ENCODE results near the gene PTPA. TPM values are rescaled to one million over a fixed set of nuclear protein-coding genes. Genes with fewer than 3 reads are reported as not detected.
A peak's percentile ranks its signal among the peaks of the same experiment; 100 is the strongest.

The PTPA gene
- total RNA-seq, 1 donor from 2014 or later, result 160 TPM

DNA sequence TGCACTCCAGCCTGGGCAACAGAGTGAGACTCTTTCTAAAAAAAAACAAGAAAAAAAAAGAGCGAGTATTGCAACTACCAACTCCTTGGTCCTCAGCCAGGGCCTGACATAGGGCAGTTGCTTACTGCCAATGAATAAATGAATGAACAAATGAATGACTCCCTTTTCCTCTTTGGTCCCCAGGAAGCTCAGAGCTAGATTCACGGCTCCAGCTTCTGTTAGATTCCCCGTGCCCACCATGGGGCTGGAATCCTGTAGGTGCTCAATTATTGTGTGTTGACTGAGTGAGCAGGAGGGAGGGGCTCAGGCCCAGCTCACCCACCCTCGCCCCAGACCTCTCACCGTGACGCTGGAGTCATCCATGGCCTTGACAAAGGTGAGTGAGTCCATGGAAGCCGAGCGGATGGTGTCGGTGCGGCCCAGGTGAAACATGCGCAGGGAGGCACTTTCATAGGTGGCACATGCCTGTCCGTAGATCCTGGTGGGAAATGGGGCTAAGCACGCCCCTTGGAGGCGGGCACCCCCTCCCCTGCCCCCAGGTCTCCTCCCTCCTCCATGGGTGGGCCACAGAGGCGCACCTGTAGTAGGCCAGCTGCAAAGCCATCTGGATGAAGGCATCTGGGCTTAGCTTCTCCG, 13.4 kb upstream of the PTPA start:
- H3K4me1 Mint-ChIP-seq, result peaks cover 4% of the 10 kb centered on the region
- no peak overlapping the region for H3K4me3 Mint-ChIP-seq
- no peak for DNase-seq (ENCODE audit: low spot score in 2 of 2, unreplicated experiment in 2 of 2)
- no peaks in the 10 kb centered on the region for H3K27me3 Mint-ChIP-seq (ENCODE audit: low read depth)
- TF ChIP-seq, protein P1, sequence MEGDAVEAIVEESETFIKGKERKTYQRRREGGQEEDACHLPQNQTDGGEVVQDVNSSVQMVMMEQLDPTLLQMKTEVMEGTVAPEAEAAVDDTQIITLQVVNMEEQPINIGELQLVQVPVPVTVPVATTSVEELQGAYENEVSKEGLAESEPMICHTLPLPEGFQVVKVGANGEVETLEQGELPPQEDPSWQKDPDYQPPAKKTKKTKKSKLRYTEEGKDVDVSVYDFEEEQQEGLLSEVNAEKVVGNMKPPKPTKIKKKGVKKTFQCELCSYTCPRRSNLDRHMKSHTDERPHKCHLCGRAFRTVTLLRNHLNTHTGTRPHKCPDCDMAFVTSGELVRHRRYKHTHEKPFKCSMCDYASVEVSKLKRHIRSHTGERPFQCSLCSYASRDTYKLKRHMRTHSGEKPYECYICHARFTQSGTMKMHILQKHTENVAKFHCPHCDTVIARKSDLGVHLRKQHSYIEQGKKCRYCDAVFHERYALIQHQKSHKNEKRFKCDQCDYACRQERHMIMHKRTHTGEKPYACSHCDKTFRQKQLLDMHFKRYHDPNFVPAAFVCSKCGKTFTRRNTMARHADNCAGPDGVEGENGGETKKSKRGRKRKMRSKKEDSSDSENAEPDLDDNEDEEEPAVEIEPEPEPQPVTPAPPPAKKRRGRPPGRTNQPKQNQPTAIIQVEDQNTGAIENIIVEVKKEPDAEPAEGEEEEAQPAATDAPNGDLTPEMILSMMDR (IDR thresholded peaks at IDR 0.05; ENCODE audit: unreplicated experiment), result no peak
- peaks cover 9% of the 10 kb centered on the region for H3K36me3 Mint-ChIP-seq
- H3K27ac Mint-ChIP-seq, result peak overlapping the region; percentile 4
- H3K9me3 Mint-ChIP-seq, result no peaks in the 10 kb centered on the region

DNA sequence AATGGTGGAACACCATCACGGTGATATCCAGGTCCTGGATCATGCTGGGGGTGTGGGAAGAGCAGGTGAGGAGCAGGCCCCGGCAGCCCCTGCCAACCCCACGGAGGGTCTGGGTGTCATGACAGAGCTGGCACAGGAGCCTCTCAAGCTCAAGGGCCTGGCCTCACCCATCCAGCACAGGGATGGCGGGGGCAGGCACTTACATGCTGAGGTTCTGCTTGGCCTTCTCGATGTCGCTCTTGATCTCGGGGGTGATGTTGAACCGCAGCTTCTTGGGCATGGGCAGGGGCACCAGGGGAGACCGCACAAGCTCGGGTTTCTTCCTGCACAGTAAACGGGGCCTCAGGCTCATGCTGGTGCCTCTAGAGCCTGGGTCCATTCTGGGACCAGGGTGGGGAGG, 12.9 kb upstream of the PTPA start:
- H3K27ac Mint-ChIP-seq, result no peak overlapping the region

DNA sequence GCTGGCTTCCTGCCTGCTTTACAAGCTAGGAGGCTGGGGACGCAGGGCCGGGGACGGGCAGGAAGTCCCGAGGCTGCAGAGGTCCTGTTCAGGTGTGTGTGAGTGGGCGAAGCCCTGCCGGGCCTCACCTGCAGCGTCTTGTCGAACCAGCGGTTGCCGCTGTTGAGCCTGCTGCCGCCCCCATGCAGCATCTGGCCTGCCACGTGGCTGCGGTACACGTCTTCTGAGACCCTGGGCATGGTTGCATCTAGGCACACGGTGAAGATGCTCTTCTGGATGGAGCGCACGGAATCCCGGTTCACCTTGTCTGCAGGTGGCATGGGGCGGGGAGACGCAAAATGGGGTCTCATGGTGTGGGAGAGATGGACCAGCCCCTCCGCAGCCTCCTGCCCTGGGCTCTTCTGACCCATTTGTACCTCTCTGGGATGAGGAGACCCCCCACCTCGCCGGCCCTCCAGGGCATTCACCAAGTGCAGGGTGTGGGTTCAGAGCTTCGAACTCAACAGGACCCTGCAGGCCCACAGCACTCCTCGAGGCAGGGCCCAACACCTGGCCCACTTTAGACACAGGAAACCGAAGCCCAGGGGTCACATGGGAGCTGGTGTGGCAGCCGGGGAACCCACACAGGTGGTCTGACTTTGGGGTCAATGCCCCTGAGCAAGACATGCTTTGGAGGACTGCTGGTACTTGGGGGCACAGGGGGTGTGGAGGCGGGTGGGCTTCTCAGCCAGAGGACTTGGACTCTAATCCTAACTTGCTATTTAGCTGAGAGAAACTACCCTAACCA, 10.6 kb upstream of the PTPA start:
- no peak for DNase-seq (ENCODE audit: low spot score in 2 of 2, unreplicated experiment in 2 of 2)
- Mint-ChIP-seq H3K4me3 (no peak overlapping the region), H3K27me3 (ENCODE audit: low read depth) (no peaks in the 10 kb centered on the region), H3K36me3 (peaks cover 8% of the 10 kb centered on the region), H3K9me3 (no peaks in the 10 kb centered on the region), H3K4me1 (peaks cover 4% of the 10 kb centered on the region), H3K27ac (no peak overlapping the region)
- TF ChIP-seq, protein P1 (IDR thresholded peaks at IDR 0.05; ENCODE audit: unreplicated experiment), result no peak

More for the DNA sequence above, 12.9 kb upstream of the PTPA start:
- peaks cover 9% of the 10 kb centered on the region for H3K36me3 Mint-ChIP-seq
- TF ChIP-seq, protein P1 (IDR thresholded peaks at IDR 0.05; ENCODE audit: unreplicated experiment), result no peak
- H3K4me3 Mint-ChIP-seq, result no peak overlapping the region
- no peak for DNase-seq (ENCODE audit: low spot score in 2 of 2, unreplicated experiment in 2 of 2)
- no peaks in the 10 kb centered on the region for H3K27me3 Mint-ChIP-seq (ENCODE audit: low read depth)
- H3K4me1 Mint-ChIP-seq, result peaks cover 4% of the 10 kb centered on the region
- no peaks in the 10 kb centered on the region for H3K9me3 Mint-ChIP-seq

DNA sequence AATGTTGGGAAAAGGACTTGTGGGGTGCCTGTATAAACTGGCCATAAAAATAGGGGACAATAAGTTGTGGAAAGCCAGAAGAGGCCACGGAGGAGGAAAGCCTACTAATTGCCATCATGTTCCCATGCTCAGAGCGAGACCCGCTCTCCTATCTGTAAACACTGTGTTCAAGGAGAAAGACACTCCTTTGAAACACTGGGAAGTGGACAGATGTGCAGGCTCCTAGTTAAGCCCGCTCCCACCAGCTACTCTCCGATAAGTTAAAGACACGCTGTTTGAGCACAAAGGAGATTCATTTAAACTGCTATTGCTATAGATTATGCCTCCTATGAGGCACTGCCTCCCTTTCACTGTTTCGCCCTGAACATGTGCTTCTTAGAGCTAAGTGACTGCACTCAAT, 9.9 kb upstream of the PTPA start:
- Mint-ChIP-seq H3K4me3 (no peak overlapping the region), H3K4me1 (peaks cover 4% of the 10 kb centered on the region), H3K27ac (no peak overlapping the region), H3K36me3 (peaks cover 5% of the 10 kb centered on the region), H3K27me3 (ENCODE audit: low read depth) (no peaks in the 10 kb centered on the region), H3K9me3 (no peaks in the 10 kb centered on the region)
- TF ChIP-seq, protein P1 (IDR thresholded peaks at IDR 0.05; ENCODE audit: unreplicated experiment), result no peak
- DNase-seq (ENCODE audit: low spot score in 2 of 2, unreplicated experiment in 2 of 2), result no peak

DNA sequence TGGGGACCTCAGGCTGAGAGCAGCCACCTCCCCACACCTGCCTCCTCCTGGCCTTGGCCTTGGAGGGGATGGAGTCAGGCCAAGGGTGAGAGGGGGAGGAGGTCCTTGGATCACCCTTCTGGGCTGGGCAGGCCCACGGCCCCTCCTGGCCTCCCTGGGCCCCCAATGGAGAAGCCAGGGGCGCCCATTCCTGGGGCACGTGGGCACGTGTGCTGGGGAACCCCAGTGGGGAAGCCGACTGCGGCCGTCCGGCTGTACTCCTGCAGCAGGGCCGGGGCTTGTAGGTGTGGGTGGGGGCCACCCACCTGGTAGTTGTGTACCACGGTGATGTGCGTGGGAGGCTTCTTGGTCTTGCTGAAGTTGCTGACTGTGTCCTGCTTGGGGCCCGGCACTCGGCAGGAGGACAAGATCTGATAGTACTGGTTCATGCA, 9.1 kb upstream of the PTPA start:
- H3K27ac Mint-ChIP-seq, result no peak overlapping the region
- no peak overlapping the region for H3K4me3 Mint-ChIP-seq
- peaks cover 4% of the 10 kb centered on the region for H3K4me1 Mint-ChIP-seq
- H3K27me3 Mint-ChIP-seq (ENCODE audit: low read depth), result no peaks in the 10 kb centered on the region
- peaks cover 3% of the 10 kb centered on the region for H3K36me3 Mint-ChIP-seq
- TF ChIP-seq, protein P1 (IDR thresholded peaks at IDR 0.05; ENCODE audit: unreplicated experiment), result no peak
- no peak for DNase-seq (ENCODE audit: low spot score in 2 of 2, unreplicated experiment in 2 of 2)
- H3K9me3 Mint-ChIP-seq, result no peaks in the 10 kb centered on the region

Measured in mesothelial cell of epicardium (in vitro differentiated cells).